Stimulated activated CD4-positive, alpha-beta T cell treated with anti-CD3 and anti-CD28 coated beads, Interleukin-4, amount 100 ng/mL, for 24 hours (primary cell): ENCODE measurements around the gene SCRT2.

Experiments used
- DNase-seq: peaks from one replicate; pipeline ENCODE4 v3.0.0-alpha.2; 2020

The SCRT2 gene

DNA sequence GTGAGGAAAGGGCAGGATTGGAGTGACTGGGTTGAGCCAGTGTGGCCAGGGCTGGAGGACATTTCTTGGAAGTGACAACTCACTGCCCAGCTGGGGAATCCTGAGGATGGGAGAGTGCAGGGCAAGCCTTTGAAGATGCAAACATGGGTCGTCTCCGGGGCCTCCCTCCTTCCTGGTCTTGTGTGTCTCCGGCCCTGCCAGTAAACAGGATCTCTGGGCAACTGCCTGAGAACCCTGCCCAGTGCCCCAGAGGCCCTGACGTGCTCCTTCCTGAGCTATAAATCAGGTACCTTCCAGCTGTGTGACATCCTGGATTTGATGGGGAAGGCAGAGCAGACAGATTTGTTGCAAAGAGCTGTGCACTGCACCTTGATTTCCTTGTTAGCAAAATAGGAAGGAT, 52.6 kb downstream of the SCRT2 start:
- DNase-seq, result no peak

GRCh38 chr20:622161-622560, 53.4 kb downstream of the SCRT2 start:
- no peak for DNase-seq

DNA sequence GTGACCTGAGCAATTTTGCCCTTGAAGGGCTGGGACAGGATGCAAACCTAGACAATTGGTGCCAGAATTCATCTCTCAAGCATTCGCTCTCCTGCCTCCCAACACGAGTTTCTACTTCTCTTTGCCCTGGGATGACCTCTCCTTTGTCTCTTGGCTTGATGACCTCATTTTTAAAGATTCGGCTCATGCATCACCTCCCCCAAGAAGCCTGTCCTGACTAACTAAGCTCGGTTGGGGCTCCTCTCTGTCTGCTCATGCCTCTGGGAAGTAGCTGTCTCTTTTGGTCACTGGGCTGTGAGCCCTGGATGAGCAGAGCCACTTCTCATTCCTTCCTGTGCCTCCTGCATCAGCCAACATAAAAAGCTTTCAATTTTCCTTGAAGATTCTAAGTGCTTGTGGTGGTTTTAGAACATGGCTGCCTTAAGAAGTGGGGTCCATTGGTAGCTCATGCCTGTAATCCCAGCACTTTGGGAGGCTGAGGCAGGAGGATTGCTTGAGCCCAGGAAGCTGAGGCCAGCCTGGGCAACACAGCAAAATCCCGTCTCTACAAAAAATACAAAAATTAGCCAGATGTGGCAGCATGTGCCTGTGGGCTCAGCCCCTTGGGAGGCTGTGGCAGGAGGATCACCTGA, 54.4 kb downstream of the SCRT2 start:
- no peak for DNase-seq

DNA sequence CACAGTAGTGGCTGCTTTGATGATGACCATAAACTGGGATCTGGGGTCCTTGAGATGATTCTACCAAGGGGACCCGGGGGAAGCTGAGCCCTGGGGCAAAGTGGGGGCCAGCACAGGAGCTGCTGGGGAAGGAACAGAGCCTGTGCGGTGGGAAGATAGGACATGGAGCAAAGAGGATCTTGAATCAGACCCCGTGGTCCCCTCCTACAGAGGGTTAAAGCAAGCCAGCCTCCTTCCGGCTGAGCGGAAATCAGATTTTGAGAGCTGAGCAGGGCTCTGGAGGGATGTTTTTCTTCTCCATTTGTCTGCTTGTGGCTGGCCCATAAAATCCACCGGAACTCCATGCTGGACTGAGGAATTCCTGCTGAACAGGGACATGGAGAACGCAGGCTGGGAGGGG, 55.4 kb downstream of the SCRT2 start:
- no peak for DNase-seq

GRCh38 chr20:618980-619379, 56.6 kb downstream of the SCRT2 start:
- DNase-seq, result no peak

GRCh38 chr20:617934-618690, 57.5 kb downstream of the SCRT2 start:
- DNase-seq, result no peak

DNA sequence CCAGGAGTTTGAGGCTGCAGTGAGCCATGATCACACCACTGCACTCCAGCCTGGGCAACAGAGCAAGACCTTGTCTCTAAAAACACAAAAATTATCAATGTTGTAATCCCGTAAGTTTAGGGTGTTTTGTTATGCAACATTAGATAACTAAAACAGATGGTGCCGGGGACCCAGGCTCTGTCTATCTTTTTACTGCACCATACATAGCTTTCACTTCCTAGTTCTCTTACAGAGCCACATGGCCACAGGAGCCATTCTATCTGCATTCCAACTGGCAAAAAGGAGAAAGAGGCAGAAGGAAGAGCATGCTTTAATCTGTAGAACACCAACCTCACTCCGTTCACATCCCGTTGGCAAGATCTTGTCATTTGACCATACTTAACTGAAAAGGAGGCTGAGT, 60.1 kb downstream of the SCRT2 start:
- DNase-seq, result no peak

DNA sequence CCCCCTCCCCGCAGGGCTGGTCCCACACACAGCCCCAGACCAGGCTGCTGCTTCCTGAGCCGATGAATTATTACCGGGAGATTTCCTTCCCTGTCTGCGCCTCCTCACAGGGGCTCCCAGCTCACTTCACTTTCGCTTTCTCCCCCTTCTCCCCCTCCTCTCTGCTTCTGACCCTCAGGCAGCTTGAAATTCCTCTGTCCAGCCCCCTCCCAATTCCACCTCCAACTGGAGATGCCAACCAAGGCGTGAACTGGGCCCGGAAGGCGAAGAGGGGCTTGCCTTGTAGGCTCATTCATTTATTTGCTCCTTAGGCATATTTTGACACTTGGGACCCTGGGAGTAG, 63.8 kb downstream of the SCRT2 start:
- no peak for DNase-seq
